NCI-H2081 (cell line): Measurements from ENCODE around the gene LRMDA.
"Not testable (repeated sequence)": the region's sequence is repeated elsewhere in the genome, so short reads cannot be mapped to it uniquely, and the experiment has no call there.

Experiments
- DNase-seq, 2 experiments: peaks; one replicate each; lab custom pipeline; 2025; lab: John Stamatoyannopoulos, UW

LRMDA gene

GRCh38 chr10:76119515-76119914, 688.1 kb downstream of the LRMDA start:
- DNase-seq: no peak

- no peak for DNase-seq
Observed at GRCh38 chr10:76122056-76122455, 690.6 kb downstream of the LRMDA start.

- no peak for DNase-seq
Observed at GRCh38 chr10:76124280-76124679, 692.9 kb downstream of the LRMDA start.

GRCh38 chr10:76125900-76126299, 694.5 kb downstream of the LRMDA start:
- DNase-seq: no peak

- DNase-seq: peak in 1 of 2 experiments; percentile 10
Observed at GRCh38 chr10:76126607-76127527, 695.4 kb downstream of the LRMDA start.

GRCh38 chr10:76127984-76128589, 696.7 kb downstream of the LRMDA start:
- no peak for DNase-seq

- no peak for DNase-seq
Observed at GRCh38 chr10:76129213-76129612, 697.8 kb downstream of the LRMDA start.

GRCh38 chr10:76130892-76131291, 699.5 kb downstream of the LRMDA start:
- DNase-seq: no peak

- no peak for DNase-seq
Observed at GRCh38 chr10:76133597-76134255, 702.3 kb downstream of the LRMDA start.

GRCh38 chr10:76136961-76137360, 705.5 kb downstream of the LRMDA start:
- no peak for DNase-seq

GRCh38 chr10:76138286-76138685, 706.9 kb downstream of the LRMDA start:
- no peak for DNase-seq

GRCh38 chr10:76138906-76139305, 707.5 kb downstream of the LRMDA start:
- no peak for DNase-seq

- no peak for DNase-seq
Observed at GRCh38 chr10:76139431-76139830, 708.0 kb downstream of the LRMDA start.

- no peak for DNase-seq
Observed at GRCh38 chr10:76141376-76141775, 710.0 kb downstream of the LRMDA start.

GRCh38 chr10:76148217-76148616, 716.8 kb downstream of the LRMDA start:
- not testable (repeated sequence) for DNase-seq

- no peak for DNase-seq
Observed at GRCh38 chr10:76149182-76149581, 717.8 kb downstream of the LRMDA start.

GRCh38 chr10:76149602-76150138, 718.2 kb downstream of the LRMDA start:
- no peak for DNase-seq

GRCh38 chr10:76150139-76150875, 718.9 kb downstream of the LRMDA start:
- no peak for DNase-seq

- no peak for DNase-seq
Observed at GRCh38 chr10:76150876-76151288, 719.5 kb downstream of the LRMDA start.

- no peak for DNase-seq
Observed at GRCh38 chr10:76152186-76152585, 720.8 kb downstream of the LRMDA start.

GRCh38 chr10:76155961-76156360, 724.5 kb downstream of the LRMDA start:
- DNase-seq: no peak
